ENCODE data around the gene AFAP1.

AFAP1 gene

GRCh38 chr4:7760706-7761105 lies 179.0 kb downstream of the AFAP1 start:
- DNase-seq (ENCODE audit: low read depth) = no peak

GRCh38 chr4:7760228-7760627 lies 179.4 kb downstream of the AFAP1 start:
- TF ChIP-seq, protein P1, sequence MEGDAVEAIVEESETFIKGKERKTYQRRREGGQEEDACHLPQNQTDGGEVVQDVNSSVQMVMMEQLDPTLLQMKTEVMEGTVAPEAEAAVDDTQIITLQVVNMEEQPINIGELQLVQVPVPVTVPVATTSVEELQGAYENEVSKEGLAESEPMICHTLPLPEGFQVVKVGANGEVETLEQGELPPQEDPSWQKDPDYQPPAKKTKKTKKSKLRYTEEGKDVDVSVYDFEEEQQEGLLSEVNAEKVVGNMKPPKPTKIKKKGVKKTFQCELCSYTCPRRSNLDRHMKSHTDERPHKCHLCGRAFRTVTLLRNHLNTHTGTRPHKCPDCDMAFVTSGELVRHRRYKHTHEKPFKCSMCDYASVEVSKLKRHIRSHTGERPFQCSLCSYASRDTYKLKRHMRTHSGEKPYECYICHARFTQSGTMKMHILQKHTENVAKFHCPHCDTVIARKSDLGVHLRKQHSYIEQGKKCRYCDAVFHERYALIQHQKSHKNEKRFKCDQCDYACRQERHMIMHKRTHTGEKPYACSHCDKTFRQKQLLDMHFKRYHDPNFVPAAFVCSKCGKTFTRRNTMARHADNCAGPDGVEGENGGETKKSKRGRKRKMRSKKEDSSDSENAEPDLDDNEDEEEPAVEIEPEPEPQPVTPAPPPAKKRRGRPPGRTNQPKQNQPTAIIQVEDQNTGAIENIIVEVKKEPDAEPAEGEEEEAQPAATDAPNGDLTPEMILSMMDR (IDR thresholded peaks at IDR 0.05; ENCODE audit: low read length, missing control alignments) = no peak
- DNase-seq (ENCODE audit: low read depth) = no peak
- H3K4me3 ChIP-seq (replicated peaks; ENCODE audit: low read depth, low read length) = no peak overlapping the region

More at GRCh38 chr4:7760706-7761105, 179.0 kb downstream of the AFAP1 start:
- H3K4me3 ChIP-seq (replicated peaks; ENCODE audit: low read depth, low read length) = no peak overlapping the region
- TF ChIP-seq, protein P1 (IDR thresholded peaks at IDR 0.05; ENCODE audit: low read length, missing control alignments) = no peak

DNA sequence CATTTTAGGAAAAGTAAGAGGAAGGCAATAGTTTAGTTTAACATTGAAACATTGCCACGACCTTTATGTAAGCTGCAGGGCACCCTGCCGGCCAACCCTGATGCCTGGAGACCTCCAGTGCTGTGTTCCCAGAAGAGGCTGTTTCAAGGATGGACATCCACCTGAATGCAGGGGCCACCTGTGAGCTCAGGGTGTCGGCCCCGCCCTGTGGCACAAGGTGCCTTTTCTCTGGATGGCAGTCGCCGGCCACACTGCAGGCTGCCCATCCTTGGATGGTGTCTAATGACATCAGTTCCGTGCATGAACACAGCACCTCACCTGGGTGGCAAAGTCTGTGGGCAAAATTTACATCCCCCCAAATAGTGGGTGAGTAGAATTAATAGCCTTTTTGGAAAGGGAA lies 180.0 kb downstream of the AFAP1 start:
- H3K4me3 ChIP-seq (replicated peaks; ENCODE audit: low read depth, low read length) = no peak overlapping the region
- TF ChIP-seq, protein P1 (IDR thresholded peaks at IDR 0.05; ENCODE audit: low read length, missing control alignments) = no peak
- DNase-seq (ENCODE audit: low read depth) = no peak

GRCh38 chr4:7759216-7759615 lies 180.4 kb downstream of the AFAP1 start:
- TF ChIP-seq, protein P1 (IDR thresholded peaks at IDR 0.05; ENCODE audit: low read length, missing control alignments) = no peak
- DNase-seq (ENCODE audit: low read depth) = no peak
- no peak overlapping the region for H3K4me3 ChIP-seq (replicated peaks; ENCODE audit: low read depth, low read length)

DNA sequence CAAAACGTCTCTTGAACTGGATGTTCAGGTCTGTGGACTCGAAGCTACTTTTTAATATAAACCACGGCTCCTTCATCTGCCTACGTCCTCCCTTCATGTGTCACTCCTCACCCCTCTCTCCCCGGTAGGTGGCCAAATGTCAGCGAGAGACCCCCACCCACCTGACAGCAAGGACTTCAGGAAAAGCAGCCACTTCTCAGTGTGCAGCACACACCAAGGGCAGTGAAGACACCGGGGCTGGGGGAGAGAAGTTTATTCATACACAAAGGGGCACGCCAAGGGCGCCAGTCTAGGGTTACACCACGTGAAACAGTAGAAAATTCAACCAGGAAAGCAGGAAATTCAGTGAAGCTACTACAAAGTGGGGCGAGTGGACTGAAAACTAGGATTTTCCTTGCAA lies 181.2 kb downstream of the AFAP1 start:
- TF ChIP-seq, protein P1 (IDR thresholded peaks at IDR 0.05; ENCODE audit: low read length, missing control alignments) = no peak
- DNase-seq (ENCODE audit: low read depth) = no peak
- no peak overlapping the region for H3K4me3 ChIP-seq (replicated peaks; ENCODE audit: low read depth, low read length)

- H3K4me3 ChIP-seq (replicated peaks; ENCODE audit: low read depth, low read length) = no peak overlapping the region
- TF ChIP-seq, protein P1 (IDR thresholded peaks at IDR 0.05; ENCODE audit: low read length, missing control alignments) = no peak
- DNase-seq (ENCODE audit: low read depth) = no peak
Observed at GRCh38 chr4:7757501-7758471, 181.9 kb downstream of the AFAP1 start.

Data from fibroblast of pulmonary artery (primary cell).